ENCODE measurements around the gene SLC24A3.

The SLC24A3 gene

GRCh38 chr20:19487420-19487819 lies 275.0 kb downstream of the SLC24A3 start:
- Mint-ChIP-seq H3K27me3 (ENCODE audit: low read depth) (no peaks in the 10 kb centered on the region), H3K36me3 (ENCODE audit: low read depth) (no peaks in the 10 kb centered on the region), H3K4me1 (peaks cover 24% of the 10 kb centered on the region), H3K9me3 (no peaks in the 10 kb centered on the region), H3K27ac (no peak overlapping the region), H3K4me3 (no peak overlapping the region)
- TF ChIP-seq CTCF (IDR thresholded peaks at IDR 0.05; ENCODE audit: unreplicated experiment in 3 of 3) = no peak

- H3K36me3 Mint-ChIP-seq (ENCODE audit: low read depth) = no peaks in the 10 kb centered on the region
- TF ChIP-seq CTCF (IDR thresholded peaks at IDR 0.05; ENCODE audit: unreplicated experiment in 3 of 3) = no peak
- peaks cover 9% of the 10 kb centered on the region for H3K27me3 Mint-ChIP-seq (ENCODE audit: low read depth)
- H3K4me1 Mint-ChIP-seq = peaks cover 17% of the 10 kb centered on the region
- no peak overlapping the region for H3K27ac Mint-ChIP-seq
- no peak overlapping the region for H3K4me3 Mint-ChIP-seq
- no peaks in the 10 kb centered on the region for H3K9me3 Mint-ChIP-seq
These were observed 278.8 kb downstream of the SLC24A3 start for GRCh38 chr20:19491241-19491640.

- no peaks in the 10 kb centered on the region for H3K36me3 Mint-ChIP-seq (ENCODE audit: low read depth)
- no peak for TF ChIP-seq CTCF (IDR thresholded peaks at IDR 0.05; ENCODE audit: unreplicated experiment in 3 of 3)
- H3K27ac Mint-ChIP-seq = no peak overlapping the region
These were observed 279.7 kb downstream of the SLC24A3 start for GRCh38 chr20:19492116-19492515.

GRCh38 chr20:19492687-19493336 lies 280.4 kb downstream of the SLC24A3 start:
- no peak overlapping the region for H3K4me3 Mint-ChIP-seq
- TF ChIP-seq CTCF (IDR thresholded peaks at IDR 0.05; ENCODE audit: unreplicated experiment in 3 of 3) = no peak
- H3K9me3 Mint-ChIP-seq = no peaks in the 10 kb centered on the region
- H3K4me1 Mint-ChIP-seq = peaks cover 14% of the 10 kb centered on the region
- peaks cover 9% of the 10 kb centered on the region for H3K27me3 Mint-ChIP-seq (ENCODE audit: low read depth)
- no peaks in the 10 kb centered on the region for H3K36me3 Mint-ChIP-seq (ENCODE audit: low read depth)
- no peak overlapping the region for H3K27ac Mint-ChIP-seq

More at GRCh38 chr20:19492116-19492515, 279.7 kb downstream of the SLC24A3 start:
- Mint-ChIP-seq H3K4me3 (no peak overlapping the region), H3K4me1 (peaks cover 14% of the 10 kb centered on the region), H3K27me3 (ENCODE audit: low read depth) (peaks cover 9% of the 10 kb centered on the region), H3K9me3 (no peaks in the 10 kb centered on the region)

- no peak overlapping the region for H3K27ac Mint-ChIP-seq
- peaks cover 13% of the 10 kb centered on the region for H3K27me3 Mint-ChIP-seq (ENCODE audit: low read depth)
- H3K9me3 Mint-ChIP-seq = no peaks in the 10 kb centered on the region
- no peak overlapping the region for H3K4me3 Mint-ChIP-seq
- no peak for TF ChIP-seq CTCF (IDR thresholded peaks at IDR 0.05; ENCODE audit: unreplicated experiment in 3 of 3)
- H3K4me1 Mint-ChIP-seq = peaks cover 21% of the 10 kb centered on the region
- H3K36me3 Mint-ChIP-seq (ENCODE audit: low read depth) = no peaks in the 10 kb centered on the region
These were observed 281.5 kb downstream of the SLC24A3 start for GRCh38 chr20:19493794-19494495.

All from nephron (organoid).